SK-N-SH (cell line): ENCODE measurements around the gene LLGL1.

Experiments
- CHD2 ChIP-seq: fragments of 150-350 bp; IDR thresholded peaks from 2 replicates; pipeline ENCODE4 v1.6.1; 2018; ENCODE audit warnings: low read length; ENCODE audit not compliant: partially characterized antibody
- EP300 ChIP-seq, 2 experiments: IDR thresholded peaks; 2 replicates each; pipeline versions ENCODE4 v1.4.0 to v1.6.1; 2012; ENCODE audit warnings: borderline replicate concordance in 1 of 2, low read depth in 1 of 2, low read length in 1 of 2
- POLR2AphosphoS5 ChIP-seq: IDR thresholded peaks from 2 replicates; pipeline ENCODE4 v1.6.1; 2012; ENCODE audit warnings: low read depth, low read length
- RAD21 ChIP-seq: IDR thresholded peaks from 2 replicates; pipeline ENCODE4 v1.6.1; 2012; ENCODE audit warnings: mild to moderate bottlenecking, low read length
- RCOR1 ChIP-seq: fragments of 150-350 bp; IDR thresholded peaks from 2 replicates; pipeline ENCODE4 v1.6.1; 2017; ENCODE audit warnings: antibody characterized with exemption, low read length
- RFX5 ChIP-seq: IDR thresholded peaks from 2 replicates; pipeline ENCODE4 v1.6.1; 2012; ENCODE audit warnings: mild to moderate bottlenecking, improper control_type of control experiment, low read length
- TCF12 ChIP-seq: IDR thresholded peaks from 2 replicates; pipeline ENCODE4 v1.4.0; 2012
- TF ChIP-seq, protein P1 (sequence below): fragments of 200-600 bp; sonication (generic); IDR thresholded peaks from 2 replicates; pipeline ENCODE4 v1.6.1; 2017; ENCODE audit warnings: antibody characterized with exemption, mild to moderate bottlenecking, moderate library complexity
- TF ChIP-seq, protein P2 (sequence below): IDR thresholded peaks from 2 replicates; pipeline ENCODE4 v1.4.0; 2012; ENCODE audit warnings: low read depth
- TF ChIP-seq, protein P3 (sequence below): fragments of 150-350 bp; IDR thresholded peaks from 2 replicates; pipeline ENCODE4 v1.6.1; 2017; ENCODE audit warnings: antibody characterized with exemption, low read length, low read depth, borderline replicate concordance
- TF ChIP-seq, protein P4 (sequence below): IDR thresholded peaks from 2 replicates; pipeline ENCODE4 v1.6.1; 2012; ENCODE audit warnings: mild to moderate bottlenecking, low read depth, low read length, moderate library complexity
- TF ChIP-seq, protein P5 (sequence below): IDR thresholded peaks from 2 replicates; pipeline ENCODE4; 2012

DNA sequence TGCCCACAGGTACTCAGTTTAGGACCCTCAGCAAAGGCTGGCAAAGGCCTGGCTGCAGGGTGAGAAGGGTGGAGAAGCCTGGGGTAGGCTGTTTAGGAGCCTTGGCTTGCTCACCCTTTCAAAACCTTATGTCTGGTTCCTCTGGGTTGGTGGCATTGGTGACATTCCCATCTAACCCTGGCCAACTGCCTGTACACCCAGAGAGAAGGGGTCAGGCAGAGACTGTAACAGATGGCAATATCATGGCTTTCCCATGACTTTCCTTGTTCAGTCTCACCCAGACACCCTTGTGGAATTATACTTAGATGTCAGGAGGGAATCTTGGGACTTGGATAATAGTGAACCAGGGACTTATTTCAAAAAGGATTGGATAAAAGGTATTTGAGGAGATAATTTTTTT, 18.5 kb upstream of the LLGL1 start:
- TF ChIP-seq, protein P1, sequence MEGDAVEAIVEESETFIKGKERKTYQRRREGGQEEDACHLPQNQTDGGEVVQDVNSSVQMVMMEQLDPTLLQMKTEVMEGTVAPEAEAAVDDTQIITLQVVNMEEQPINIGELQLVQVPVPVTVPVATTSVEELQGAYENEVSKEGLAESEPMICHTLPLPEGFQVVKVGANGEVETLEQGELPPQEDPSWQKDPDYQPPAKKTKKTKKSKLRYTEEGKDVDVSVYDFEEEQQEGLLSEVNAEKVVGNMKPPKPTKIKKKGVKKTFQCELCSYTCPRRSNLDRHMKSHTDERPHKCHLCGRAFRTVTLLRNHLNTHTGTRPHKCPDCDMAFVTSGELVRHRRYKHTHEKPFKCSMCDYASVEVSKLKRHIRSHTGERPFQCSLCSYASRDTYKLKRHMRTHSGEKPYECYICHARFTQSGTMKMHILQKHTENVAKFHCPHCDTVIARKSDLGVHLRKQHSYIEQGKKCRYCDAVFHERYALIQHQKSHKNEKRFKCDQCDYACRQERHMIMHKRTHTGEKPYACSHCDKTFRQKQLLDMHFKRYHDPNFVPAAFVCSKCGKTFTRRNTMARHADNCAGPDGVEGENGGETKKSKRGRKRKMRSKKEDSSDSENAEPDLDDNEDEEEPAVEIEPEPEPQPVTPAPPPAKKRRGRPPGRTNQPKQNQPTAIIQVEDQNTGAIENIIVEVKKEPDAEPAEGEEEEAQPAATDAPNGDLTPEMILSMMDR: no peak
- no peak for TF ChIP-seq RAD21
- TF ChIP-seq, protein P2, sequence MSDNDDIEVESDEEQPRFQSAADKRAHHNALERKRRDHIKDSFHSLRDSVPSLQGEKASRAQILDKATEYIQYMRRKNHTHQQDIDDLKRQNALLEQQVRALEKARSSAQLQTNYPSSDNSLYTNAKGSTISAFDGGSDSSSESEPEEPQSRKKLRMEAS: no peak
- TF ChIP-seq EP300 (IDR thresholded peaks at IDR 0.05; ENCODE audit: borderline replicate concordance in 1 of 2, low read depth in 1 of 2, low read length in 1 of 2): no peak
- TF ChIP-seq, protein P3, sequence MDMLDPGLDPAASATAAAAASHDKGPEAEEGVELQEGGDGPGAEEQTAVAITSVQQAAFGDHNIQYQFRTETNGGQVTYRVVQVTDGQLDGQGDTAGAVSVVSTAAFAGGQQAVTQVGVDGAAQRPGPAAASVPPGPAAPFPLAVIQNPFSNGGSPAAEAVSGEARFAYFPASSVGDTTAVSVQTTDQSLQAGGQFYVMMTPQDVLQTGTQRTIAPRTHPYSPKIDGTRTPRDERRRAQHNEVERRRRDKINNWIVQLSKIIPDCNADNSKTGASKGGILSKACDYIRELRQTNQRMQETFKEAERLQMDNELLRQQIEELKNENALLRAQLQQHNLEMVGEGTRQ: no peak
- TF ChIP-seq, protein P4, sequence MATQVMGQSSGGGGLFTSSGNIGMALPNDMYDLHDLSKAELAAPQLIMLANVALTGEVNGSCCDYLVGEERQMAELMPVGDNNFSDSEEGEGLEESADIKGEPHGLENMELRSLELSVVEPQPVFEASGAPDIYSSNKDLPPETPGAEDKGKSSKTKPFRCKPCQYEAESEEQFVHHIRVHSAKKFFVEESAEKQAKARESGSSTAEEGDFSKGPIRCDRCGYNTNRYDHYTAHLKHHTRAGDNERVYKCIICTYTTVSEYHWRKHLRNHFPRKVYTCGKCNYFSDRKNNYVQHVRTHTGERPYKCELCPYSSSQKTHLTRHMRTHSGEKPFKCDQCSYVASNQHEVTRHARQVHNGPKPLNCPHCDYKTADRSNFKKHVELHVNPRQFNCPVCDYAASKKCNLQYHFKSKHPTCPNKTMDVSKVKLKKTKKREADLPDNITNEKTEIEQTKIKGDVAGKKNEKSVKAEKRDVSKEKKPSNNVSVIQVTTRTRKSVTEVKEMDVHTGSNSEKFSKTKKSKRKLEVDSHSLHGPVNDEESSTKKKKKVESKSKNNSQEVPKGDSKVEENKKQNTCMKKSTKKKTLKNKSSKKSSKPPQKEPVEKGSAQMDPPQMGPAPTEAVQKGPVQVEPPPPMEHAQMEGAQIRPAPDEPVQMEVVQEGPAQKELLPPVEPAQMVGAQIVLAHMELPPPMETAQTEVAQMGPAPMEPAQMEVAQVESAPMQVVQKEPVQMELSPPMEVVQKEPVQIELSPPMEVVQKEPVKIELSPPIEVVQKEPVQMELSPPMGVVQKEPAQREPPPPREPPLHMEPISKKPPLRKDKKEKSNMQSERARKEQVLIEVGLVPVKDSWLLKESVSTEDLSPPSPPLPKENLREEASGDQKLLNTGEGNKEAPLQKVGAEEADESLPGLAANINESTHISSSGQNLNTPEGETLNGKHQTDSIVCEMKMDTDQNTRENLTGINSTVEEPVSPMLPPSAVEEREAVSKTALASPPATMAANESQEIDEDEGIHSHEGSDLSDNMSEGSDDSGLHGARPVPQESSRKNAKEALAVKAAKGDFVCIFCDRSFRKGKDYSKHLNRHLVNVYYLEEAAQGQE: no peak
- no peak for TF ChIP-seq TCF12
- no peak for TF ChIP-seq RCOR1
- TF ChIP-seq, protein P5, sequence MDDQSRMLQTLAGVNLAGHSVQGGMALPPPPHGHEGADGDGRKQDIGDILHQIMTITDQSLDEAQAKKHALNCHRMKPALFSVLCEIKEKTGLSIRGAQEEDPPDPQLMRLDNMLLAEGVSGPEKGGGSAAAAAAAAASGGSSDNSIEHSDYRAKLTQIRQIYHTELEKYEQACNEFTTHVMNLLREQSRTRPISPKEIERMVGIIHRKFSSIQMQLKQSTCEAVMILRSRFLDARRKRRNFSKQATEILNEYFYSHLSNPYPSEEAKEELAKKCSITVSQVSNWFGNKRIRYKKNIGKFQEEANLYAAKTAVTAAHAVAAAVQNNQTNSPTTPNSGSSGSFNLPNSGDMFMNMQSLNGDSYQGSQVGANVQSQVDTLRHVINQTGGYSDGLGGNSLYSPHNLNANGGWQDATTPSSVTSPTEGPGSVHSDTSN: no peak
- TF ChIP-seq RFX5: no peak
- no peak for TF ChIP-seq POLR2AphosphoS5
- TF ChIP-seq CHD2: no peak
